Ishikawa (cell line): Measurements from ENCODE around the gene ATAD5.

ENCODE experiments used
- CEBPB ChIP-seq: IDR thresholded peaks from 2 replicates; pipeline ENCODE4 v1.6.1; 2012
- CREB1 ChIP-seq: IDR thresholded peaks from 2 replicates; pipeline ENCODE4 v1.6.1; 2012; ENCODE audit warnings: low read depth
- EGR1 ChIP-seq: IDR thresholded peaks from 2 replicates; pipeline ENCODE4 v1.6.1; 2012
- EP300 ChIP-seq: IDR thresholded peaks from 2 replicates; pipeline ENCODE4 v1.6.1; 2012; ENCODE audit warnings: borderline replicate concordance
- FOXM1 ChIP-seq: IDR thresholded peaks from 2 replicates; pipeline ENCODE4 v1.6.1; 2012; ENCODE audit warnings: low read depth, borderline replicate concordance
- NFIC ChIP-seq: IDR thresholded peaks from 2 replicates; pipeline ENCODE4 v1.6.1; 2012
- RAD21 ChIP-seq: IDR thresholded peaks from 2 replicates; pipeline ENCODE4 v1.6.1; 2012; ENCODE audit warnings: low read depth
- REST ChIP-seq: IDR thresholded peaks from 2 replicates; pipeline ENCODE4 v1.6.1; 2012; ENCODE audit warnings: low read depth, mild to moderate bottlenecking
- TAF1 ChIP-seq: IDR thresholded peaks from 2 replicates; pipeline ENCODE4 v1.6.1; 2012; ENCODE audit warnings: low read depth, mild to moderate bottlenecking
- TCF12 ChIP-seq: IDR thresholded peaks from 2 replicates; pipeline ENCODE4 v1.6.1; 2012; ENCODE audit warnings: low read depth
- USF1 ChIP-seq: IDR thresholded peaks from 2 replicates; pipeline ENCODE4 v1.6.1; 2012
- YY1 ChIP-seq: IDR thresholded peaks from 2 replicates; pipeline ENCODE4 v1.6.1; 2012; ENCODE audit warnings: low read depth
- ZBTB7A ChIP-seq: IDR thresholded peaks from 2 replicates; pipeline ENCODE4 v1.6.1; 2012; ENCODE audit warnings: low read depth
- TF ChIP-seq, protein P1 (sequence below): IDR thresholded peaks from 2 replicates; pipeline ENCODE4 v1.6.1; 2012

DNA sequence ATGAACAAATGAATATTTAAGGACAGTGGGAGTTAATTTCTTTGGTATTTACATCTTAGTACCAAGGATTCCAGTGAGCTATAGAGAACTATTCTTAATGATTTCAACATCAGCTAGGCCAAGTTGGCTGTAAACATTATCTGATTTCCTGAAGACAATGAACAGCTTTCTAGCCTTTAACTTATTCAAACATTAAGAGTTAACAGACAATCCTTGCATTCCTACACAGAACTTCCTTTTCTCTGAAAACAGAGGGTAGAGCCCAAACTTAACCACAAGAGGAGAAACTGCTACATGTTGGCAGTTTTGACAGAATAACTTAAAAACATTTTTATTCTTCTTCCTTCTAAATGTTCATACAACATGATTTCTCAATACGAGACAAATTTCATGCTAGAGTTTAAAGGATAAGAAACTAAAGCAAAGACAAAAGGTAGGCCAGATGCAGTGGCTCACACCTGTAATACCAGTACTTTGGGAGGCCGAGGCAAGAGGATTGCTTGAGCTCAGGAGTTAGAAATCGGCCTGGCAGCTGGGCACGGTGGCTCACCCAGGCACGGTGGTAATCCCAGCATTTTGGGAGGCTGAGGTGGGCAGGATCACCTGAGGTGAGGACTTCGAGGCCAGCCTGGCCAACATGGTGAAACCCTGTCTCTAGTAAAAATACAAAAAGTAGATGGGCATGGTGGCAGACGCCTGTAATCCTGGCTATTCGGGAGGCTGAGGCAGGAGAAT lies 11.6 kb upstream of the ATAD5 start:
- TF ChIP-seq REST (no peak), NFIC (no peak), FOXM1 (no peak), RAD21 (no peak), EP300 (no peak), EGR1 (no peak), TAF1 (no peak), YY1 (no peak), TCF12 (no peak), CEBPB (no peak), CREB1 (no peak), USF1 (no peak), ZBTB7A (no peak)
- TF ChIP-seq, protein P1, sequence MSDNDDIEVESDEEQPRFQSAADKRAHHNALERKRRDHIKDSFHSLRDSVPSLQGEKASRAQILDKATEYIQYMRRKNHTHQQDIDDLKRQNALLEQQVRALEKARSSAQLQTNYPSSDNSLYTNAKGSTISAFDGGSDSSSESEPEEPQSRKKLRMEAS, result no peak
